Measurements from ENCODE around the gene TTYH2.

The TTYH2 gene

DNA sequence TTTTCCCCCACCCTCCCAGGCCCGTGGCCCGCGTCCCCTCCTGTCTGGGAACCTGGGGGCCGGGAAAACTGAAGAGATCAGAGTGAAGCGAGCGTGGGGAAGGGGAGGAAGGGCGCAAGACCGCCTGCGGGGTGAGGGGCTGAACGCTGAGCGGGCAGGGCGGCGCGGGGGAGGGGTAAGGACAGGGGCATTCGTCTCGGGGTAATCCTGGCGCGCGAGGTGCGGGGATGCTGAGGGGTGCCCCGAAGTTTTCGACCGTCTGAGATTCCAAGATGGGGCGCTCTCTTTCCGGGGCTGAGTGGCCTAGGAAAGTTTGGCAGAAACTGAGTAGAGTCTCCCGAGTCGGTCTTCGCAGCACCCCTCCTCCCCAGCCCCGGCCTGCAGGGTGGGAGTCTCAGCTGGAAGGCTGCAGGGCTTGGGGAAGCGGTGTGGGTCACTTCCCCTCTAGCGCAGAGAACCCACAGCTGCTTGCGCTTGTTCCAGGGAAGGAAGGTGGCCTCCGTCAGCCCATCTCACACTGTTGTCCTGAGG lies 555 bp downstream of the TTYH2 start:
- peaks cover 23% of the 10 kb centered on the region for H3K36me3 ChIP-seq (ENCODE audit: control insufficient read depth, insufficient read depth, low read length)
- H3K4me1 ChIP-seq (ENCODE audit: control insufficient read depth, insufficient read depth, low read length, poor library complexity, severe bottlenecking) = peaks cover 34% of the 10 kb centered on the region
- H3K27ac ChIP-seq (ENCODE audit: insufficient read depth, low read length, poor library complexity, severe bottlenecking) = peak overlapping the region; percentile 35
- no peaks in the 10 kb centered on the region for H3K27me3 ChIP-seq (replicated peaks; ENCODE audit: control insufficient read depth, insufficient read depth, low read length, poor library complexity, severe bottlenecking)
- no peak for DNase-seq
- peak overlapping the region; percentile 67 for H3K4me3 ChIP-seq (ENCODE audit: insufficient read depth, low read depth, low read length, poor library complexity, severe bottlenecking)
- no peaks in the 10 kb centered on the region for H3K9me3 ChIP-seq (ENCODE audit: control insufficient read depth, low read length)

DNA sequence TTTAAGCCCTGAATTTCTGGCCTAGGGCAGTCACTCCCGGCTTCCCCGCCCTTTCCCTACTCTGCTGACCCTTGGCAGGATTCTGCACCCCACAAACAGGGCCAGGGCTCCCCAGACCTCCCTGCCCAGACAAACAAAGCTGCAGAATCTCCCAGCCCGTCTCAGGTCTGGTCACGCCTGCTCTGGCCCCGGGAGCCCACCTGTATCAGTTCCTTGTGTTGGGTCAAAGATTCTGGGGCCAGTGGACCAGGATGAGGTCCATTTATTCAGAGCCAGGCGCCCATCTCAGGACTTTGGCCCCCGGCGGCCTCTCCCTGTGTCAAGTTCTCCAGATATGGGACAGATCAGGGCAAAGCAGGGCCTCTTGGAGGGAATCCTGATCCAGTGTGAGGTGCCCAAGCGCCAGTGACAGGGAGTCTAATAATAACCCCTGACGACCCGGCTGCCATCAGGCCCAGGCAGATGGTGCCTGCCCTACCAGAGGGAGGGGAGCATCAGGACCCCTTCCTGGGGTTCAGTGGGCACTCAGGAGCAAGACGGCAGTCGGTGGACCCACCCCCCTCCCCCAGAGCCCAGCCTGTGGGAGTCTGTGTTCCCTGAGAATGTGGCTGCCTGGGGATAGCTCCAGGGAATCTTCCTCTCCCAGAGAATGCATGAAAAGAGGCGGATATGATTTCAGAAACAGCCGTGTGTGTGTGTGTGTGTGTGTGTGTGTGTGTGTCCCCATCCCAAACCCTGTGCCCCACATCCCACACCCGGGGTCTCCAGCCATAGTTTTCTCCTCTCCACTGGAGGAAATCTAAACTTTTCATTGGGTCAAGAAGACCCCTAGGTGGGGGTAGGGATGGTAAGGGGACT lies 1.3 kb downstream of the TTYH2 start:
- no peak for DNase-seq
- H3K9me3 ChIP-seq (ENCODE audit: control insufficient read depth, low read length) = no peaks in the 10 kb centered on the region
- H3K4me1 ChIP-seq (ENCODE audit: control insufficient read depth, insufficient read depth, low read length, poor library complexity, severe bottlenecking) = peaks cover 34% of the 10 kb centered on the region
- H3K27me3 ChIP-seq (replicated peaks; ENCODE audit: control insufficient read depth, insufficient read depth, low read length, poor library complexity, severe bottlenecking) = no peaks in the 10 kb centered on the region
- H3K36me3 ChIP-seq (ENCODE audit: control insufficient read depth, insufficient read depth, low read length) = peaks cover 15% of the 10 kb centered on the region
- no peak overlapping the region for H3K27ac ChIP-seq (ENCODE audit: insufficient read depth, low read length, poor library complexity, severe bottlenecking)
- peak overlapping the region; percentile 67 for H3K4me3 ChIP-seq (ENCODE audit: insufficient read depth, low read depth, low read length, poor library complexity, severe bottlenecking)

DNA sequence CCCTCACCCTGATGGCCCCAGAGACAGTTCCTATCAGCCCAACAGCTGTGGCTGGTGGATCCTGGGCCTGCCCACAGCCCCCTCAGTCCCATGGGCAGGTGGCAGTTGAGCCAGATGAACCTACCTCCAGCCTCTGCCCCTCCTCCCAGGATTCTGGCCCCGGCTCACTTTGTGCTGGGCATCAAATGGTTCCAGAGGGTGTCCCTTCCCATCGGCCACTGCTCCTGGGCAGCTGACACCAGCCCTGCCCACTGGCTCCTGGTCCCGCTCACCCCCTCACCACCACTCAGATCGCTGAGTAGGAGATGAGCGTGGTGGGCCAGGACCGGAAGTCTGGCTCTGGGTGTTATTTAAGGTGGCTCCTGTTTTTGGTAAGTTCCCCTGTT lies 2.0 kb downstream of the TTYH2 start:
- H3K4me3 ChIP-seq (ENCODE audit: insufficient read depth, low read depth, low read length, poor library complexity, severe bottlenecking) = no peak overlapping the region
- no peak for DNase-seq
- no peaks in the 10 kb centered on the region for H3K9me3 ChIP-seq (ENCODE audit: control insufficient read depth, low read length)
- peaks cover 32% of the 10 kb centered on the region for H3K4me1 ChIP-seq (ENCODE audit: control insufficient read depth, insufficient read depth, low read length, poor library complexity, severe bottlenecking)
- no peaks in the 10 kb centered on the region for H3K27me3 ChIP-seq (replicated peaks; ENCODE audit: control insufficient read depth, insufficient read depth, low read length, poor library complexity, severe bottlenecking)
- no peak overlapping the region for H3K27ac ChIP-seq (ENCODE audit: insufficient read depth, low read length, poor library complexity, severe bottlenecking)
- H3K36me3 ChIP-seq (ENCODE audit: control insufficient read depth, insufficient read depth, low read length) = peaks cover 9% of the 10 kb centered on the region

- Histone ChIP-seq H3K4me3 (ENCODE audit: insufficient read depth, low read depth, low read length, poor library complexity, severe bottlenecking) (no peak overlapping the region), H3K9me3 (ENCODE audit: control insufficient read depth, low read length) (no peaks in the 10 kb centered on the region), H3K36me3 (ENCODE audit: control insufficient read depth, insufficient read depth, low read length) (peaks cover 8% of the 10 kb centered on the region), H3K27me3 (replicated peaks; ENCODE audit: control insufficient read depth, insufficient read depth, low read length, poor library complexity, severe bottlenecking) (no peaks in the 10 kb centered on the region), H3K4me1 (ENCODE audit: control insufficient read depth, insufficient read depth, low read length, poor library complexity, severe bottlenecking) (peaks cover 31% of the 10 kb centered on the region), H3K27ac (ENCODE audit: insufficient read depth, low read length, poor library complexity, severe bottlenecking) (no peak overlapping the region)
- no peak for DNase-seq
These were observed 3.1 kb downstream of the TTYH2 start for GRCh38 chr17:74216505-74216904.

DNA sequence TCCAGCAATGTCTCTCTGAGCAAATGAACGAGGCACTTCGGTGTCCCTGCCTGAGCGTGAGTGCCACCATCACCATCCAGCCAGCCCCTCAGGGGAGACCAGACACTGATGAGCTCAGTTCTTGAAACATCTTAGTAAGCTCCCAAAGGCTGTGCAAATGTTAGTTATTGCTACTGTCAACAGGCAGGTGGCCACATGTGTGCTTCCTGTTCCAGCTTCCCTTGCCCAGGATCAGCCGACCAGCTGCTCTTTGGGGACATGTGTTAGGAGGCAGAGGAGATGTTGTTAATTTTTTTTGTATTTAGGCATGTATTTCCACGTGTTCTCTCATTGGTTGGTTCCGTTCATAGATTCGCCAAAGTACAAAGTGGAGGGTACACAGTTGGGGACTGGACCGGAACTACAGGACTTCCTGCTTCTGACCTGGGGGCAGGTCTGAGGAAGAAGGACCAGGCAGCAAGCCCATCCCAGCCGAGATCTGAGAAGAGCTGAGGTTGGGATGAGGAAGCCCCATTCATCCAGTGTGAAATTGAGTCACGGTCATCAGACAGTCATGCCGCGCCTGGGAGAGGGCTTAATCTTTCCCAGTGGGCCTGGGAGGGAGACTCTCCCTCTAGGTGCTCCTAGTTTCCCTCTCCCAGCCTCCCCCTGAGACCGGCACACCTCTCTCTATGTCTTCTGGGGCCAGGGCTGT lies 3.8 kb downstream of the TTYH2 start:
- Histone ChIP-seq H3K4me3 (ENCODE audit: insufficient read depth, low read depth, low read length, poor library complexity, severe bottlenecking) (no peak overlapping the region), H3K27ac (ENCODE audit: insufficient read depth, low read length, poor library complexity, severe bottlenecking) (no peak overlapping the region), H3K27me3 (replicated peaks; ENCODE audit: control insufficient read depth, insufficient read depth, low read length, poor library complexity, severe bottlenecking) (no peaks in the 10 kb centered on the region), H3K9me3 (ENCODE audit: control insufficient read depth, low read length) (no peaks in the 10 kb centered on the region), H3K36me3 (ENCODE audit: control insufficient read depth, insufficient read depth, low read length) (peaks cover 8% of the 10 kb centered on the region), H3K4me1 (ENCODE audit: control insufficient read depth, insufficient read depth, low read length, poor library complexity, severe bottlenecking) (peaks cover 25% of the 10 kb centered on the region)
- DNase-seq = no peak

- Histone ChIP-seq H3K9me3 (ENCODE audit: control insufficient read depth, low read length) (no peaks in the 10 kb centered on the region), H3K27me3 (replicated peaks; ENCODE audit: control insufficient read depth, insufficient read depth, low read length, poor library complexity, severe bottlenecking) (no peaks in the 10 kb centered on the region), H3K4me3 (ENCODE audit: insufficient read depth, low read depth, low read length, poor library complexity, severe bottlenecking) (no peak overlapping the region), H3K27ac (ENCODE audit: insufficient read depth, low read length, poor library complexity, severe bottlenecking) (no peak overlapping the region), H3K4me1 (ENCODE audit: control insufficient read depth, insufficient read depth, low read length, poor library complexity, severe bottlenecking) (peaks cover 18% of the 10 kb centered on the region), H3K36me3 (ENCODE audit: control insufficient read depth, insufficient read depth, low read length) (peaks cover 11% of the 10 kb centered on the region)
- DNase-seq = no peak
These were observed 4.5 kb downstream of the TTYH2 start for GRCh38 chr17:74217888-74218287.

DNA sequence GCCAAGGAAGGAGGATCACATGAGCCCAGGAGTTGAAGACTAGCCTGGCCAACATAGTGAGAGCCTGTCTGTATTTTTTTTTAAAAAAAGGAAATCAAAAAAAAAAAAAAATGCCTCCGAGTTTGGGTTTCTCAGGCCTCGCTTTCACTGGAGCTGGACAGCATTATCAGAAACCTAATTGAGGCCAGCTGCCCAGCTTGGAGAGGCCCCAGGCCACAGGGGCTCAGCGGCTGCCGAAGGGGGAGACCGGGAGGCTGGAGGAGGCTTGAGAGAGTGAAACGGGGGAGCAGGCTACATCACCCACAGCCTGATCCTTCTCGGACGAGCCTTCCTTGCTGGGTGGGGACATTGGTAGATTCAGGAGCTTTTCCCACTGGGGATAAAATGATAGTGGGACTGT lies 5.1 kb downstream of the TTYH2 start:
- Histone ChIP-seq H3K36me3 (ENCODE audit: control insufficient read depth, insufficient read depth, low read length) (peaks cover 14% of the 10 kb centered on the region), H3K4me1 (ENCODE audit: control insufficient read depth, insufficient read depth, low read length, poor library complexity, severe bottlenecking) (peaks cover 16% of the 10 kb centered on the region), H3K27me3 (replicated peaks; ENCODE audit: control insufficient read depth, insufficient read depth, low read length, poor library complexity, severe bottlenecking) (no peaks in the 10 kb centered on the region), H3K4me3 (ENCODE audit: insufficient read depth, low read depth, low read length, poor library complexity, severe bottlenecking) (no peak overlapping the region), H3K9me3 (ENCODE audit: control insufficient read depth, low read length) (no peaks in the 10 kb centered on the region), H3K27ac (ENCODE audit: insufficient read depth, low read length, poor library complexity, severe bottlenecking) (no peak overlapping the region)
- DNase-seq = no peak

DNA sequence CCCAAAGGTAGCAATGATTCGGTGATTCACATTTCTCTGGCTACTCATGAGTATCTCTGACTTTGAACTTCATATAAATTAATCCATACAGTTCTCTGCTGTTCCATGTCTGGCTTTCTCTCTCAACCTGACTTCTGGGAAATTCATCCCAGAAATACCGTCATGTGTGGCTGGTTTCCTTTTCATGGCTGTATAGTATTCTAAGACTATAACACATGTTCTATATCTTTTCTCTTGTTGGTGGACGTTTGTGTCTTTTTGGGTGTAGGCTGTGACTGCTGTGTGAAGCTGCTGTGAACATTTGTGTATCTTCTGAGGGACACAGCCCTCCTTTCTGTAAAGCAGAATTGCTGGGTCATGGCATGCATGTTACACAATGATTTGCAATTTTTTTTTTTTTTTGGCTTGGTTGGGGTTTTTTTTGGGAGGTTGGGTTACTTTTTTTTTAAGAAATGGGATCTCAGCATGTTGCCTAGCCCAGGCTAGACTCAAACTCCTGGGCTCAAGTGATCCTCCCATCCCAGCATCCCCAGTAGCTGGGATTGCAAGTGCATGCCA lies 6.3 kb downstream of the TTYH2 start:
- H3K27ac ChIP-seq (ENCODE audit: insufficient read depth, low read length, poor library complexity, severe bottlenecking) = no peak overlapping the region
- no peak overlapping the region for H3K4me3 ChIP-seq (ENCODE audit: insufficient read depth, low read depth, low read length, poor library complexity, severe bottlenecking)
- no peak for DNase-seq
- H3K9me3 ChIP-seq (ENCODE audit: control insufficient read depth, low read length) = no peaks in the 10 kb centered on the region
- H3K36me3 ChIP-seq (ENCODE audit: control insufficient read depth, insufficient read depth, low read length) = peaks cover 24% of the 10 kb centered on the region
- no peaks in the 10 kb centered on the region for H3K27me3 ChIP-seq (replicated peaks; ENCODE audit: control insufficient read depth, insufficient read depth, low read length, poor library complexity, severe bottlenecking)
- H3K4me1 ChIP-seq (ENCODE audit: control insufficient read depth, insufficient read depth, low read length, poor library complexity, severe bottlenecking) = peaks cover 8% of the 10 kb centered on the region

GRCh38 chr17:74220219-74220618 lies 6.8 kb downstream of the TTYH2 start:
- Histone ChIP-seq H3K4me3 (ENCODE audit: insufficient read depth, low read depth, low read length, poor library complexity, severe bottlenecking) (no peak overlapping the region), H3K27me3 (replicated peaks; ENCODE audit: control insufficient read depth, insufficient read depth, low read length, poor library complexity, severe bottlenecking) (no peaks in the 10 kb centered on the region), H3K4me1 (ENCODE audit: control insufficient read depth, insufficient read depth, low read length, poor library complexity, severe bottlenecking) (peaks cover 5% of the 10 kb centered on the region), H3K27ac (ENCODE audit: insufficient read depth, low read length, poor library complexity, severe bottlenecking) (no peak overlapping the region), H3K36me3 (ENCODE audit: control insufficient read depth, insufficient read depth, low read length) (peaks cover 24% of the 10 kb centered on the region), H3K9me3 (ENCODE audit: control insufficient read depth, low read length) (no peaks in the 10 kb centered on the region)
- no peak for DNase-seq

Measured in effector memory CD4-positive, alpha-beta T cell (primary cell).